ENCODE measurements around the gene CLNK. TPM values are rescaled to one million over a fixed set of nuclear protein-coding genes. Genes with fewer than 3 reads are reported as not detected.

Gene CLNK
- total RNA-seq, 2 donors from 2014 or later, result not detected

GRCh38 chr4:10728016-10728415 lies 43.4 kb upstream of the CLNK start:
- no peaks in the 10 kb centered on the region for H3K27me3 Mint-ChIP-seq (ENCODE audit: insufficient read depth)
- Histone ChIP-seq H3K4me3 (ENCODE audit: low read length) (no peak overlapping the region), H3K36me3 (ENCODE audit: control insufficient read depth, insufficient read depth, low read length) (no peaks in the 10 kb centered on the region), H3K9ac (ENCODE audit: extremely low read depth, low read length, poor library complexity, severe bottlenecking) (no peak overlapping the region), H3K4me1 (ENCODE audit: control insufficient read depth, insufficient read depth, low read length) (no peaks in the 10 kb centered on the region), H3K27me3 (ENCODE audit: control insufficient read depth, insufficient read depth, low read length, poor library complexity, severe bottlenecking) (no peaks in the 10 kb centered on the region), H3K27ac (ENCODE audit: low read depth, low read length) (no peak overlapping the region), H3K9me3 (ENCODE audit: control insufficient read depth, low read length) (no peaks in the 10 kb centered on the region)
- DNase-seq, result no peak
- 60 to 92% methylated on average over 2 to 4 of the region's 4 CpGs for WGBS, 2 experiments (ENCODE audit: insufficient coverage in 1 of 2, insufficient read length in 1 of 2)
- H3K4me1 Mint-ChIP-seq, result peaks cover 12% of the 10 kb centered on the region
- no peak for TF ChIP-seq CTCF (conservative IDR thresholded peaks at IDR 0.05)
- H3K36me3 Mint-ChIP-seq (ENCODE audit: low read depth), result no peaks in the 10 kb centered on the region
- no peak overlapping the region for H3K27ac Mint-ChIP-seq
- H3K4me3 Mint-ChIP-seq, result no peak overlapping the region
- H3K9me3 Mint-ChIP-seq, result no peaks in the 10 kb centered on the region

GRCh38 chr4:10727140-10727880 lies 42.7 kb upstream of the CLNK start:
- Histone ChIP-seq H3K27me3 (ENCODE audit: control insufficient read depth, insufficient read depth, low read length, poor library complexity, severe bottlenecking) (no peaks in the 10 kb centered on the region), H3K27ac (ENCODE audit: low read depth, low read length) (no peak overlapping the region), H3K4me1 (ENCODE audit: control insufficient read depth, insufficient read depth, low read length) (no peaks in the 10 kb centered on the region), H3K9ac (ENCODE audit: extremely low read depth, low read length, poor library complexity, severe bottlenecking) (no peak overlapping the region), H3K9me3 (ENCODE audit: control insufficient read depth, low read length) (no peaks in the 10 kb centered on the region), H3K36me3 (ENCODE audit: control insufficient read depth, insufficient read depth, low read length) (no peaks in the 10 kb centered on the region), H3K4me3 (ENCODE audit: low read length) (no peak overlapping the region)
- Mint-ChIP-seq H3K36me3 (ENCODE audit: low read depth) (no peaks in the 10 kb centered on the region), H3K4me3 (no peak overlapping the region), H3K9me3 (no peaks in the 10 kb centered on the region), H3K27ac (no peak overlapping the region), H3K27me3 (ENCODE audit: insufficient read depth) (no peaks in the 10 kb centered on the region), H3K4me1 (peaks cover 12% of the 10 kb centered on the region)
- TF ChIP-seq CTCF (conservative IDR thresholded peaks at IDR 0.05), result no peak
- 67 to 79% methylated on average over 3 to 6 of the region's 6 CpGs for WGBS, 2 experiments (ENCODE audit: insufficient coverage in 1 of 2, insufficient read length in 1 of 2)
- DNase-seq, result no peak

- Mint-ChIP-seq H3K9me3 (no peaks in the 10 kb centered on the region), H3K27ac (no peak overlapping the region), H3K36me3 (ENCODE audit: low read depth) (no peaks in the 10 kb centered on the region), H3K27me3 (ENCODE audit: insufficient read depth) (no peaks in the 10 kb centered on the region), H3K4me3 (no peak overlapping the region), H3K4me1 (peaks cover 7% of the 10 kb centered on the region)
- TF ChIP-seq CTCF (conservative IDR thresholded peaks at IDR 0.05), result no peak
- H3K9me3 ChIP-seq (ENCODE audit: control insufficient read depth, low read length), result no peaks in the 10 kb centered on the region
- no peak overlapping the region for H3K9ac ChIP-seq (ENCODE audit: extremely low read depth, low read length, poor library complexity, severe bottlenecking)
- no peaks in the 10 kb centered on the region for H3K27me3 ChIP-seq (ENCODE audit: control insufficient read depth, insufficient read depth, low read length, poor library complexity, severe bottlenecking)
- no peak overlapping the region for H3K4me3 ChIP-seq (ENCODE audit: low read length)
- no peak for DNase-seq
- WGBS, 2 experiments (ENCODE audit: insufficient coverage in 1 of 2, insufficient read length in 1 of 2), result 91% methylated on average over 3 of the region's 4 CpGs; no CpG with 5 or more reads in 1 of the 2 experiments
- H3K36me3 ChIP-seq (ENCODE audit: control insufficient read depth, insufficient read depth, low read length), result no peaks in the 10 kb centered on the region
- no peak overlapping the region for H3K27ac ChIP-seq (ENCODE audit: low read depth, low read length)
- no peaks in the 10 kb centered on the region for H3K4me1 ChIP-seq (ENCODE audit: control insufficient read depth, insufficient read depth, low read length)
Measured at GRCh38 chr4:10722957-10723356, 38.4 kb upstream of the CLNK start.
